K562 treated with DMSO at 1 percent for 24 hours (cell line): ENCODE measurements around the gene PIP5K1A. TPM values are rescaled to one million over a fixed set of nuclear protein-coding genes. Genes with fewer than 3 reads are reported as not detected.

Experiments used
- total RNA-seq: library from RNA; unstranded; fragments of 300-600 nt; gene quantifications from 2 replicates; pipeline ENCODE4 v1.2.3, GENCODE V29; 2022; ENCODE audit warnings: low read depth; ENCODE audit not compliant: insufficient read depth

The PIP5K1A gene
- 17.7 and 19.0 TPM in 2 replicates for total RNA-seq

GRCh38 chr1:151198254-151199127 lies at the start of gene PIP5K1A:
Gene PIP5K1A (plus strand): TSS chr1:151198552. CDS start chr1:151198997, 445 bp downstream.

DNA sequence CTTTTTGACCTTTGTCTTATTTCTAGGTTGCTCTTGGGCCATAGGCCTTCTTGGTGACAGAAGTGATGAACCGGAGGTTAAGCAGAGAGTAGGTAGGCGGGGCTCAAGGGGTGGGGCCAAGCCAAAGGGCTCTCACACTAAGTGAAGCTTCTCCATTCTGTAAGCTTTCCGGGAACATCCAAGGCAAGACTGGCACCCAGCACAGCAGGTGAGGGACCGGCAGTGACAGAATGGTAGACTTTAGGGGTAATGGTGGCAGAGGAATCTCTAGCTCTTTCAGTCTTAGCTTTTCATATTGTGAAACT lies 41.9 kb upstream of the PIP5K1A start, which contains the start of gene TNFAIP8L2:
TNFAIP8L2 (plus strand) TSS at position 135 of the 305 bp plus-strand sequence. CDS start 2,049 bp downstream, outside the sequence.

DNA sequence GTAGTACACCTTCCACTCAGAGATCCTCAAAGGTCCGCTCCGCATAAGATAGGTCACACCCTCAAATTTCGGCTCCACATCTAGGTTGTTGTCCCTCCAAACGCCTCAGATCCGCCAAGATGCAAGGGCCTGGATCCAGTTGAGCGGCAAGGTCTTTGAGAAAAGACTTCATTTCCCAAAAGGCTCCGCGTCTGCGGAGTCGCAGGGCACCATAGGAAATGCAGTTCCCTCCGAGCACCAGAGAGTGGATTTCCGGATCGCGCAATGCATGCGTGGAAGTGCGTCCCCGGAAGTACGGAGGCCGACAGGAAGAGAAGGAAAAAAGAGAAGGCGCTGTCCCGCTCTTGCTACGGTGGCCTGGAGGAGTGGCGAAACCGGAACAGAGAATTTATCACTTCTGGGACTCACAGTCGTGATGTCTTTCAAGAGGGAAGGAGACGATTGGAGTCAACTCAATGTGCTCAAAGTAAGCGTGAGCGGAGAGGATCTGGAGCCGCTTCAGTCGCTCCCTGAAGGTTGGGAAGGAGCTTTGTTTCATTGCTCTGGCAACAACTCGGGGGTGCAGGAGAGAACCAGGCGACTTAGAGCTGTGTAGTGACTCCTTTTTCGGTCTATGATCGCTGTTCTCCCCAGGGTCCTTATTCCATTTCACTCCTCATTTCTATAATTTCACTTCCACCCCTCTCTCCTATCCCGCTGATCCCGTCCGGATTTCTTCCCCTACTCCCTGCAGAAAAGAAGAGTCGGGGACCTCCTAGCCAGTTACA lies 32.4 kb upstream of the PIP5K1A start, which contains the start of the genes LYSMD1 and SCNM1:
LYSMD1 (minus strand) TSS at position 165 of the 767 bp plus-strand sequence. CDS start 644 bp downstream, outside the sequence.
SCNM1 (plus strand) TSS at position 407 of the 767 bp plus-strand sequence; CDS start at position 416, 9 bp downstream.

DNA sequence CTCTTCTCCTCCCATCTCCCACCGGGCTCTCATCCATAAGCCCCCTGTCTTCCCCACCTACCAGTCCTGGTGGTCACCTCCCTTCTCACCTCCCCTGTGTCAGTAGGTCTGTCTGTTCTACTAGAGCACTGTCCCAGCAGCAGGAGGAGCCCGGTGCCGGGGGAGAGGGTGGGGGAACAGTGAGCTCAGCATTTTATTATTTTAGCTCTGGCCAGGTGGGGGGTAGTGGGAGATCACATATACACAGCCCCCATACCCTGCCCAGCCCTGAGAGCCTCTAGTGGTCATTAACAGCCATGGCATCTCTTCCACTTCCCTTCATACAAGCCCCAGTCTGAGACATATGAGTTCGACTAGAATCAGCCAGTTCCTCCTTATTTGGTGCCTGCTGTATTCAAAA lies 22.5 kb upstream of the PIP5K1A start, which contains the start of gene TMOD4:
TMOD4 (minus strand) TSS at position 119 of the 400 bp plus-strand sequence. CDS start 1,106 bp downstream, outside the sequence.

GRCh38 chr1:151189637-151190445 lies 8.5 kb upstream of the PIP5K1A start, which contains the start of gene VPS72:
Gene VPS72 (minus strand): TSS chr1:151190197. CDS start chr1:151190121, 76 bp downstream.

DNA sequence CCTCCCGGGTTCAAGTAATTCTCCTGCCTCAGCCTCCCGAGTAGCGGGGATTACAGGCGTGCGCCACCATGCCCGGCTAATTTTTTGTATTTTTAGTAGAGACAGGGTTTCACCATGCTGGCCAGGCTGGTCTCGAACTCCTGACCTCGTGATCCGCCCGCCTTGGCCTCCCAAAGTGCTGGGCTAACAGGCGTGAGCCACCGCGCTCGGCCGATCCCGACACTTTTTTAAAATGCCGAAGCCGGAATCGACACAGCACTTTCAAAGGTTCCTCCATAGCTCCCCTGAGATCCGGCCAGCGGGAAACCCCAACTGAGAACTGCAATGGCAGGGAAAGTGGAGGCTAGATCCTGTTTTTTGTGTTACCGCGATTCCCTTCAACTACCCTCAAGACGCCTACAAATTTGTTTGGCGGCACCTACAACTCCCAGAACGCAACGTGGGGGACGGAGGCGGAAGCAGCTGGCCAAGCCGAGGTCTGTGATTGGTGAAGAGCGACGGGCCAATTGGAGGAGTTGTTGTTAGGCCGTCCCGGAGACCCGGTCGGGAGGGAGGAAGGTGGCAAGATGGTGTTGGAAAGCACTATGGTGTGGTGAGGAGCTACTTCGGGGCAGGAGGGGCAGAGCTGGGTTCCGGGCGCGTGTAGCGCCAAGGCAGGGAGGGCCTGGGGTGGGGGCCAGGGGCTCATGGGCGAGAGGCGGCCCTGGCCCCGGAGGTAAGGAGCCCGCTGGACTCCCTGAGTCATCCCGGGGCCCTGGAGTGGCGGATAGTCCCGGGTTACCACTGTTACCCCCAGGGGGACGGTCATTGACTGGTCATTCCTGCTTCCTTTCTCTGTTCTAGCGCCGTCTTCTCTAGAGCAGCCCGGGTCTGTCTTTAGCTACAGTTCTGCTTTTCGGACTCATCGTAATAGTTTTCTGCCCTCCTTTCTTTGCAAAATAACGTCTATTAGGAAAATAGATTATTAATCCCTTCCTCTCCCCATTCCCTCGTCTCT lies 56.2 kb downstream of the PIP5K1A start, which contains the start of gene PSMD4:
PSMD4 (plus strand) TSS at position 518 of the 997 bp plus-strand sequence; CDS start at position 567, 49 bp downstream.

DNA sequence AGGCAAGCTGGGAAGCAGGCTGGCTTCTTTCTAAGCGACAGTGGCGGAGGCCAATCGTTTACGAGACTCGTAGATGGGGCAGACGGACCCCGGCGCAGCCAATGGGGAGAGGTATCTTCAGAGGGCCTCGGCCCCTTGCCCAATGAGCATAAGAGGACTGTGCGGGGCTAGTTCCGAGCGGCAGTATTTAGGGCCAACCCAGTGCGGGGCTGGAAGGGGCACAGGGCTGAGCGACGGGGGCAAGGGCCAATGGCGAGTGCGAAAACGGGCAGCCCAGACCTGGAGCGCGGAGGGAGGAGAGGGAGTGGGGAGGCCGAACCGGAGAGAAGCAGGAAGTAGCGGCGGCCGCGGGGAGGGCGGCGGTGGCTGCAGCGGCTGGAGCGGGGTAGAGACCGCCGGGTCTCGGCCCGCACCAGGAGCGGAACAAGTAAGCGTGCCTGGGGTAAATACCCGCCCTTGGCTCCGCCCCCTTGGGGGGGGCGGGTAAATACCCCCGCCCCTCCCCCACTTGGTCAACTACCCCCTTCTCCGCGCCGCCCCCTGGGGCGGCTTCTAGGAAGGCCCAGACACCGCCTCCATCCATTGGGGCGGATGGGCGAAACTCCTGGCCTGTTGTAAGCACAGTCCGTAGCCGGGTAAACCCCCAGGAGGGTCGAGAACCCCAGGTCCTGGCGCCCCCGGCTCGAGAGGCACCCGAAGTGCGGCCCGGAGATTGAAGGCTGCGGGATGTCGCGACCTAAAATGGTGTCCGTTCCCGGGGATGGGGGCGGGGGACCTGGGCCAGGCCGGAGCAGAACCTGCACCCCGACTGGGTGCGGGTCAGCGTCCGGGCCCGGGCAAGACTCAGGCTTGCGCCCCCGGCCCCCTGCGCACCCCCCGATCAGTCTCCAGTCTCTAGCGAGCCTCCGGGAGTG lies 83.9 kb downstream of the PIP5K1A start, which contains the start of gene ZNF687:
ZNF687 (plus strand) TSS at position 331 of the 914 bp plus-strand sequence. CDS start 3,993 bp downstream, outside the sequence.

Other genes with a start within 250 kb of the PIP5K1A start
- 183 and 184 TPM in 2 replicates for gene CERS2, start 223.7 kb upstream of the PIP5K1A start, total RNA-seq
- 2.5 and 5.2 TPM in 2 replicates for gene ANXA9, start 216.3 kb upstream of the PIP5K1A start, total RNA-seq
- gene MINDY1, start 191.7 kb upstream of the PIP5K1A start, total RNA-seq, result 18.5 and 23.2 TPM in 2 replicates
- 23.5 and 26.5 TPM in 2 replicates for gene PRUNE1, start 190.1 kb upstream of the PIP5K1A start, total RNA-seq
- gene BNIPL, start 162.0 kb upstream of the PIP5K1A start, total RNA-seq, result 1.7 and 2.0 TPM in 2 replicates
- gene C1orf56, start 150.8 kb upstream of the PIP5K1A start, total RNA-seq, result 5.3 and 7.5 TPM in 2 replicates
- gene CDC42SE1, start 138.9 kb upstream of the PIP5K1A start, total RNA-seq, result 58.3 and 67.9 TPM in 2 replicates
- 9.1 and 9.4 TPM in 2 replicates for gene MLLT11, start 138.2 kb upstream of the PIP5K1A start, total RNA-seq
- 3.6 and 3.7 TPM in 2 replicates for gene GABPB2, start 127.8 kb upstream of the PIP5K1A start, total RNA-seq
- 8.6 and 9.7 TPM in 2 replicates for gene SEMA6C, start 51.9 kb upstream of the PIP5K1A start, total RNA-seq
- gene TNFAIP8L2, start 41.9 kb upstream of the PIP5K1A start, total RNA-seq, result 0.79 and 2.2 TPM in 2 replicates
- gene LYSMD1, start 32.6 kb upstream of the PIP5K1A start, total RNA-seq, result 5.2 and 5.8 TPM in 2 replicates
- 41.3 and 42.0 TPM in 2 replicates for gene SCNM1, start 32.4 kb upstream of the PIP5K1A start, total RNA-seq
- gene TMOD4, start 22.6 kb upstream of the PIP5K1A start, total RNA-seq, result 0.38 TPM in 1 of 2 replicates, not detected in the other
- 74.3 and 81.7 TPM in 2 replicates for gene VPS72, start 8.4 kb upstream of the PIP5K1A start, total RNA-seq
- 331 and 341 TPM in 2 replicates for gene PSMD4, start 56.2 kb downstream of the PIP5K1A start, total RNA-seq
- 40.9 and 43.8 TPM in 2 replicates for gene ZNF687, start 83.7 kb downstream of the PIP5K1A start, total RNA-seq
- 58.2 and 61.3 TPM in 2 replicates for gene PI4KB, start 128.9 kb downstream of the PIP5K1A start, total RNA-seq
- 20.3 and 25.1 TPM in 2 replicates for gene RFX5, start 148.7 kb downstream of the PIP5K1A start, total RNA-seq
- gene SELENBP1, start 174.2 kb downstream of the PIP5K1A start, total RNA-seq, result 52.9 TPM in 2 replicates
- 494 and 537 TPM in 2 replicates for gene PSMB4, start 201.0 kb downstream of the PIP5K1A start, total RNA-seq